Fibroblast of mammary gland (primary cell): ENCODE measurements around the gene MRPL4.

Source experiments
- DNase-seq: peaks from one replicate; pipeline ENCODE4 v3.0.0-alpha.2; 2010; ENCODE audit warnings: low read depth
- H3K4me3 ChIP-seq: 2 replicates; pipeline ENCODE4 v1.5.1; 2011; ENCODE audit warnings: low read depth, mild to moderate bottlenecking, low read length, moderate library complexity; ENCODE audit not compliant: control insufficient read depth
- TF ChIP-seq, protein P1 (sequence below): conservative IDR thresholded peaks from 2 replicates; pipeline ENCODE4 v1.5.1; 2011; ENCODE audit warnings: low read depth, low read length, inconsistent platforms; ENCODE audit not compliant: control insufficient read depth, insufficient read depth

Gene MRPL4

DNA sequence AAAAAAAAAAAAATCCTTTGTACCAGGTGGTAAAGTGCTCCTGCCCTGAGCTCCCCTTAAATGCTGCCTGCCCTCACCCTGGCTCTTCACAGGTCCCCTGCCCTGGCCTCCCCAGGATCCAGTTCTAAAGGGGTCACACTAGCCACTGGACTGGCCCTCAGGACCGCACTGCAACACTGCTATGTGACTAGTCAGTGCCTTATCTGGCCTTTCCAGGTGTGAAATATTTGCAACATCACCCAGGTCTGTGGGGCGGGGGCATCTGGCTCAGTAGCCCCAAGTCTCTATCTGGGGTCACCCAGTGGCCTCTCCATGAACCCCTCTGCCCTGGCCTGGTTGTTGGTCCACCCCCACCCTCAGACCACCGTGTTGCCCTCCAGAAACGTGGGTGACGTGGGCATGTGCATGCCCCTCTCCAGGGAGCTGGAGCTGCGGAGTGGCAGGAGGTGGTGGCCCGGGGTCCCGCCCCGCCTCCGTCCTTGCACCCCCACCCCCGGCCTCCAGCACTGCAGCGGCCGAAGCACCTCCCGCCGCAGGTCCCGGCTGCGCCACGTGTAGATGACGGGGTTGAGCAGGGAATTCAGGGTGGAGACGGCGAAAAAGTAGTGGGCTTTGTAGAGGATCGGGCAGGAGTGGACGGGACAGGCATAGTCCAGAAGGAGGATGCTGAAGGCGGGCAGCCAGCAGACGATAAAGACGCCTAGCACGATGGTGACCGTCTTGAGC, 28.4 kb upstream of the MRPL4 start:
- no peak overlapping the region for H3K4me3 ChIP-seq
- DNase-seq, result no peak
- TF ChIP-seq, protein P1, sequence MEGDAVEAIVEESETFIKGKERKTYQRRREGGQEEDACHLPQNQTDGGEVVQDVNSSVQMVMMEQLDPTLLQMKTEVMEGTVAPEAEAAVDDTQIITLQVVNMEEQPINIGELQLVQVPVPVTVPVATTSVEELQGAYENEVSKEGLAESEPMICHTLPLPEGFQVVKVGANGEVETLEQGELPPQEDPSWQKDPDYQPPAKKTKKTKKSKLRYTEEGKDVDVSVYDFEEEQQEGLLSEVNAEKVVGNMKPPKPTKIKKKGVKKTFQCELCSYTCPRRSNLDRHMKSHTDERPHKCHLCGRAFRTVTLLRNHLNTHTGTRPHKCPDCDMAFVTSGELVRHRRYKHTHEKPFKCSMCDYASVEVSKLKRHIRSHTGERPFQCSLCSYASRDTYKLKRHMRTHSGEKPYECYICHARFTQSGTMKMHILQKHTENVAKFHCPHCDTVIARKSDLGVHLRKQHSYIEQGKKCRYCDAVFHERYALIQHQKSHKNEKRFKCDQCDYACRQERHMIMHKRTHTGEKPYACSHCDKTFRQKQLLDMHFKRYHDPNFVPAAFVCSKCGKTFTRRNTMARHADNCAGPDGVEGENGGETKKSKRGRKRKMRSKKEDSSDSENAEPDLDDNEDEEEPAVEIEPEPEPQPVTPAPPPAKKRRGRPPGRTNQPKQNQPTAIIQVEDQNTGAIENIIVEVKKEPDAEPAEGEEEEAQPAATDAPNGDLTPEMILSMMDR, result no peak

DNA sequence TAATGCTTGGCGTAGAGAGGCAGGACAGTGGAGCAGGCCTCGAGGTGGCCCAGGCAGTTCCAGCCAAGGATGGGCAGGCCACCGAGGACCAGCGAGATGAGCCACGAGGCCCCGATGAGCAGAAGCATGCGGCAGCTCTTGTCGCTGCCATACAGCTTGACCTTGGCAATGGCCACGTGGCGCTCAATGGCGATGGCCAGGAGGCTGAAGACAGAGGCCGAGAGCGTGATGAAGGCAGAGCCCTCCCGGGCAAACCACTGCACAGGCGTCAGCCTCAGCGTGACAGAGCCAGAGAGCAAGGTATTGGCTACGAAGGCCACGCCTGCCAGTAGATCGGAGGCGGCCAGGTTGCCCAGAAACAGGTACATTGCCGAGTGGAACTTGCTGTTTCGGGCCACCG, 27.7 kb upstream of the MRPL4 start:
- TF ChIP-seq, protein P1, result no peak
- no peak for DNase-seq
- no peak overlapping the region for H3K4me3 ChIP-seq

DNA sequence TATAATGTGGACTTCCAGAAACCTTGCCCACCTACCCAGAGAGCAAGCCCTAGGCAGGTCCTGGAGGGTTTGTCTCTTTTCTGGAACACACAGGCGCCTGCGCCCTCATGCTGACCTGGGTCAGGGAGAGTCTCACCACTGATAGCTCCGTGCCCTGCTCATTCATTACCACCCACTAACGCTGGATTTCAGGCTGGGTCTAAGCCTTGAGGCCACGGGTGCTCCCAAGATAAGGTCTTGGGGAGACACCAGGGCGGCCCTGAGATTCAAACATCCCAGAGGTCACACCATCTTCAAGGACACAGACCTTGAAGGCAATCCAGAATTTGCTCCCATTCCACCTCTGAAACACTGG, 26.0 kb upstream of the MRPL4 start:
- DNase-seq, result no peak
- peak overlapping the region; percentile 6 for H3K4me3 ChIP-seq
- TF ChIP-seq, protein P1, result no peak

DNA sequence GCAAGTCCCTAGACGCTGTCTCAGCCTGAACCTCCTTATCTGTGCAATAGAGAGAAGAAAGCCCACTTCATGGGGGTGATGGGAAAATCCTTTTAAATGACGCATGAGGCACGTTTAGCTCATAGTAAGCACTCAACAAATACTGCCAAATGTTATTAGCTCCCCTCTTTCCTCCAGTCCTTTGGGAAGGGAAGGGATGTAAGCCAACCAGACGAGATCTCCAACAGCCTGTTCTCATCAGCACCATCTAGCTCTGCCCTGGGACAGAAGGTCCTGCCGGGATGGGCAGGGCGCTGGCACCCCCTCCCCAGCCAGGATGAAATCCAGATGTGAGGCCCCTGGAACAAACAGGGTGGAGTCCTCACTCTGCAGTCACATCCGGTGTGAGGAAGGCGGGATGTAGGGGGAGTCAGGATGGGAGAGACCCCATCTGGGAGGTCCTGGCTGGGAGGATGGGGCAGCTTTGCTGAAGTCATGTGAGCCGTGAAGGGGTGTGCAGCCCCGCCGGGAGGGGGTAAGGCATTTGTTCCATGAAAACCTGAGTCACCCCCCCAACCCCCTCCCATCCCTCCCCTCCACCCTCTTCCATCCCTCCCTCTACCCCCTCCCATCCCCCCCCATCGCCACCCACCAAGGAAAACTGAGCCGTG, 25.5 kb upstream of the MRPL4 start:
- TF ChIP-seq, protein P1, result no peak
- DNase-seq, result peak; percentile 99
- H3K4me3 ChIP-seq, result peak overlapping the region; percentile 6

DNA sequence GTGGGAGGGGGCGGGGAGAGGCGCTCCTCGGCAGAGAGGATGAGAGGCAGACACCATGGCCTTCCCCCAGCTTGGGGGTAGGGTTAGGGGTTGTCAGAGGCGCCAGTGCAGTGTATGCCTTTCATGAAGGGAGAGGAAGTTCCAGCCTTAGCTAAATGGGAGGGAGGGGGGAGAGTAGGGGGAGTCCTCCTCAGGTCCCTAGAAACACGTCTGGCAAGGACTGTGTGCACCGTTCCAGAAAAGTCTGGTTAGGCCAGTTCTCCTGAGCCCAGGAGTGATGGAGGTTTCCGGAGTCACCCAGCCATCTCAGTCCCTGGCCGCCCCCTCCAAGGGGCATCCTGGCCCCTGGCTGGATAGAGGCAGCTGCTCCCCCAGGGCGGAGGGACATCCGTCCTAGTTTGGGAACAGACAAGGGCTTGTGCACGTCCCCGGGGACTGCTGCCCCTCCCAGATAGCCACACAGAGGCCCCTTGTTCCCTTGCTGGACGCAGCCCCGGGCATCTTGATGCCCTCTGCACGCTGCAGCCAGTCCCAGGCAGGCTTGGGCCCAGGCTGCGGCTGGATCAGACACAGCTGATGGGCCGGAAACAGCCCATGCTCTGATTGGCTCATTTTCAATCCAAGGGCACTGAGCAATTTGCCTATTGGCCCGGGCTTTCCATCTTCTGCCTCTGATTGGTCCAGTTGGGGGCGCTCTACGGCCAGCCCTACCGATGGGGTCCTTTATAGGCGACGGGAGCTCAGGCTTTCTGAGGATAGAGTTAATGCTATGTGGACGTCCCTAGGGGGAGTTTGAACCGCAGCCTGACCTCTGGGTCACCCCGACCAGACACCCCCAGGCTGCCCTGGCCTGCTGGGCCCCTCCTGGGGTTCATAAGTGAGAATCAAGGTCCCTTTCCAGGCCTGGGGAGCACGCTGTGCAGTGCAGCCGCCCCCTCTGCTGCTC, 24.7 kb upstream of the MRPL4 start:
- TF ChIP-seq, protein P1, result no peak
- H3K4me3 ChIP-seq, result peak overlapping the region; percentile 9
- peak; percentile 61 for DNase-seq

DNA sequence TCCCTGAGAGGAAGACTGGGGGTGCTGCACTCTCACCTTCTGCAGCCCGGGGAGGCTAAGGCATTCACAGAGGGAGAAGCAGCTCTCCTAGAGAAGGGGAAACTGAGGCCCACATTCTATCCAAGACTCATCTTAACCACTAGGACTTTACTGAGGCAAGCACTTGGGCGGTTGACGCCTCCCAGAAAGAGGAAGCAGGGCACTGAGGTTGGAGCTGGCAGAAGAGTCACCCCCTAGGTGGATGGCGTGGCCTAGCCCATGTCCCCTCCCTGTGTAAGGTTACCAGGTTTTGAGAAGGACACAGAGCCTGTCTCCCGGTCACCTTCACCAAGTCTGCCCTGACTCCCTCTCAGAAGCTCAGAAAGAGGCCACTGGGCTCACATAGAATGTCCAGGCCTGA, 23.6 kb upstream of the MRPL4 start:
- H3K4me3 ChIP-seq, result no peak overlapping the region
- TF ChIP-seq, protein P1, result no peak
- no peak for DNase-seq
